ENCODE measurements around the gene DLGAP4.
A peak's percentile ranks its signal among the peaks of the same experiment; 100 is the strongest.
"Not testable (repeated sequence)": the region's sequence is repeated elsewhere in the genome, so short reads cannot be mapped to it uniquely, and the experiment has no call there.

The DLGAP4 gene

DNA sequence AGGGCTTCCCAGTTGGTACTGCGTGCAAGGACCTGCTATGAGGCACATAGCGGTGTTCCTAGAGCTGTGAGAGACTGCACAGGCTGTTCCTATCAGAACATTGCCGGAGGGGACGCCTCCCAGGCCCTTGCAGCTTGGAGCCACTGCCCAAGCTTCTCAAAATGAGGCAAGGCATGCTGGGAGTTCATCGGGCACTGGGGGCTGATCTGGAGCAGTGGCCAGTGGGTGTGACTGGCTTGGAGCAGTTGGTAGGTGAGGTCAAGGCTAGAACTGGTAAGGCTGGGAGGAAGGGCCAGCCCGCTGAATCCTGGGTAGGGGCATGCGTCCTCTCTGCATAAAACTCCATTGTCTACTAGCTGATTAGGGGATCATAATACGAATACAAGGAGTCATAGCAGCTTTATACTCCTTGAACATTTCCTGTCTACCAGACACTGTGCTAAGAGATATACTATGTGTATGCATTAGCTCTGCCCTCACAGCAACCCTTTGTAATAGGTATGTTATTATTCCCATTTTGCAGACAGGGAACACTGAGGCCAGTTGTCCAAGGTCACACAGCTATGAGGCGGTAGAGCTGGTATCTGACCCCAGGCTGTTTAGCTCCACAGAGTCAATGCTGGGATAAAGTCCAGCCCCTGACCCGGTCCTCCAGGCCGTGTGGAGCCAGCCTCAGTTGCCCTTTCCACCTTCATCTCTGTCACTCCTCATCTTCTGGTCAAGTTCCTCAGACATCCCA, 53.7 kb downstream of the DLGAP4 start:
- no peak for DNase-seq

DNA sequence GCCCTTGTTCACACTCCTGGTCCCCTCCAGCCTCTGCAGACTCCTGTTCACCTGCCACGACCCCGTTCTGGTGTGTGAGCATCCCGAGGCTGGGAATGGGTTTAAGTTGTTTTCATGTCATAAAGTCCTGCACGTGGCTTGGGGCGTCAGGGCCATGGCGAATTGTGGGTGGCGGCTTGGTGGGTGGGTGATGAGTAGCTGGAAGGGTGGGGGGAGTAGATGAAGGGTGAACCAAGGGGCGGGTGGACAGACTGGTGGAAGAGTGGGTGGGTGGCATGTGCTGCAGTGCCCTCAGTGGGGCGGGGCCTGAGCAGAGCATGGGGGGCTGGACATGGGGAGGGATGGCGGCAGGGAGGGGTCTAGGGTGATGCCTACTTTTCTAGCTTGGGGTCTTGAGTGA, 54.3 kb downstream of the DLGAP4 start:
- DNase-seq, result no peak

DNA sequence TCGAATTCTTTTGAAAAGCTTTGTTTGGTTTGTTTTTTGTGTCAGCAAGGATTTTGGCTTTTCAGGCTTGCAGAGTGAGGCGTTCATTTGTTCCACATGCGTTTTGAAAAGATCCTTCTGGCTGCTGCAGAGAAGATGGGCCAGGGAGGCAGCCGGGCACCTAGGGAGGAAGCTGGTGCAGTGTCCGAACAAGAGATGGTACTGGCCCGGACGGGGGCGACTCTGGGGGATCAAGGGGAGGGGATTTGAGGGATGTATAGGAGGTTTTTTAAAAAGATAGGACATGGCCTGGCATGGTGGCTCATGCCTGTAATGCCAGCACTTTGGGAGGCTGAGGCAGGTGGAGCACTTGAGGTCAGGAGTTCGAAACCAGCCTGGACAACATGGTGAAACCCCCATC, 55.3 kb downstream of the DLGAP4 start:
- DNase-seq, result no peak

DNA sequence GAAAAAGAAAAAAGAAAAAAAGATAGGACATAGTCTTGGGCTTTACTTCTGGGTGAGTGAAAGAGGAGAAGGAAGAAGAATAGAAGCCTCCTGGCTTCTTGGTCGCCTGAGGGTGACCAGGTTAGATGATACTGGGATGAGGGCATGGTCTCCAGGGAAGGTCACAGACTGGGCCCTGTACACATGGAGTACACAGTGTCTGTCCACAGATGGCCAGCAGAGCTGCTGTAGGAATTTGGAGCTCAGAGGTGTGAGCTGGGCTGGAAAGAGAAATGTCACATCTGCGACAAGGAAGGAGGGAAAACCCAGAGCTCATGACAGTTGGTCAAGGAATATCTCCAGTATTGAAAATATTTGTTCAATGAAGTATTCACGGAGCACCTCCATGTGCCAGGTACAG, 56.1 kb downstream of the DLGAP4 start:
- DNase-seq, result no peak

DNA sequence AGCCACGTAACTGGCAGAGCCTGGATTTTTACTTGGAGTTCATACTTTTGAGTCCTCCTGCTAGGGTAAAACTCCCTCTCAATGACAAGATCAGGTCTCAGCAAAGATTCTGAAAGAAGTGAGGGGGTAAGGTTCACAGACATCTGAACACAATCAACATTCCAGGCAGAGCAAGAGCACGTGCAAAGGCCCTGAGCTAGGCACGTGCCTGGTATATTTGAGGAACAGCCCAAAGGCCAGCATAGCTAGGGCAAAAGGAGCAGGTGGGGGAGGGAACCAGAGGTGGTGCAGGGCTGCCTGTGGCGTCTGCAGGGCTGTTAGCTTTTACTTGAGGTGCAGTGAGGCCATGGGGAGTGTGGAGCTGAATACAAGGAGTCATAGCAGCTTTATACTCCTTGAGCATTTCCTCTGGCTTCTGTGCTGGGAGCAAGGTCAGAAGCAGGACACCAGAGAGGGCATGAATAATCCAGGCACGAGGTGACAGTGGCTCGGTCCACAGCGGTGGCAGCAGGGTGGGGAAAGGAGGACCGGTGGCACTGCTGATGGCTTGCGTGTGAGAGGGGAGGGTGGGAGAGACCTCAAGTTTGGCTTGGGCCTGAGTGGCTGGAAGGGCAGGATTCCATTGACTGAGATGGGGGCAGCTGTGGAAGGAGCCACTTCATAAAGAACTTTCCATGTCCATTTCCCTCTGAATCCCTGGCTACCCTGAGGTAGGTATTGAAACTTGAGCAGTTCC, 57.0 kb downstream of the DLGAP4 start:
- DNase-seq, result no peak

DNA sequence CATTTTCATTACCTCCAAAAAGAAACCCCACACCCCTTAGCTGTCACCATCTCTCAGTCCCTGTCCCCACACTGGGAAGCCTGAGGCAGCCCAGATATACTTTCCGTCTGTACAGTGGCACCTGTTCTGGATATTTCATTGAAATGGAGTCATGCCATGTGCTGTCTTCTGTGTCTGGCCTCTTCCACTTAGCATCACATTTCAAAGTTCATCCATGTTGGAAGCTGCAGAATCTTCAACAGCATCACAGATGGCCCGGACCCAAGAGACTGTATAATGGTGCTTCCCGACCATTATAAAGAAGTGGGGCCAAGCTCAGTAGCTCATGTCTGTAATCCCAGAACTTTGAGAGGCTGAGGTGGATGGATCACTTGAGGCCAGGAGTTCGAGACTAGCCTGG, 58.4 kb downstream of the DLGAP4 start:
- no peak for DNase-seq

DNA sequence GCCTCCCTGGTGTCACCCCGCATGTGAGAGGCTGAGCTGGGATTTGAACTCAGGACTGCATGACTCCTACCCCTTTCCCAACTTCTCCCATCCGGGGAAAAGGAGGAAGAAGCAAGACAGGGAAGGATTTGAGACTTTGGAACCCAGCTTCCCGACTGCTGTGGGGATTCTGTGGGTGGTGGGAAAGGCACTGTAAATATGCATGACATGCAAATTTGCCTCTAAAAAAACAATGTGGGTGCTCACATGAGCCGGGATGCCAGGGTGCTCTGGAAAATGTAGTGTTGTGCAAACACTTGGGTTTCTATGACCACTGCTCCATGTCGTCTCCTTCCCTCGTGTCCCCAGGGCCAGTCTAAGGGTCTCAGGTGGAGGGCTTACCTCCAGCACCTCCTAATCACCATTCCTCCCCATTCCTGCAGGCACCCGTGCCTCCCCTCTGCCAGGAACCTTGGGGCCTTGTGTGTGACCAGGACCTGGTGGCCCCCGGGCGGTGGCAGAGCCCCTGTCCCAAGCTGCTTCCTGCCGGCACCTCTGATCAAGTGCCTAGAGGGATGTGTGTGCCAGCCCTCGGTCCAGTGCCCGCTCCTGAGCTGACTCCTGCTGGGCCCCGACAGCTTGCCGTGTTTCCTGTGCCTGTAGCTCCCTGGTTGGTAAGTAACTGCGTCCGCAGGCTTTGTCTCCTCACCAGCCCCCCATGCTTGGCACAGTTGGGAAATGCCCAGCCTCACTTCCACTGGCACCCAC, 60.7 kb downstream of the DLGAP4 start:
- no peak for DNase-seq

DNA sequence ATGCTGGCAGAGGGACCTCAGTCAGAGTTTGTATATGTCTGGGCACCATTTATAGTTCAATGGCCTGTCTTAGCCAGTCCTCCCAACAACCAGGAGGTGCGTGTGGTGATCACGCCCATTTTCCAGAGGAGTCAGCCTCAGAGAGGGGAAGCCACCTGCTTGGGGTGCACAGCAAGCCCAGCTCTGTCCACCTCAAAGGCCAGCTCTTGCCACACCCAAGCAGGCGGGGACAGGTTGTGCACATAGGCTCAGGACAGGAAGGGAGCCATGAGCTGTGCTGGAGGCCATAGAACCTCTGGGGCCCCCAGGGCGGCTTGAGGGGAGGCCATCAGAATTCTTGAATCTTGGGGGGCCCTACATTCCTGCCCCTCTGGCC, 61.2 kb downstream of the DLGAP4 start:
- no peak for DNase-seq

DNA sequence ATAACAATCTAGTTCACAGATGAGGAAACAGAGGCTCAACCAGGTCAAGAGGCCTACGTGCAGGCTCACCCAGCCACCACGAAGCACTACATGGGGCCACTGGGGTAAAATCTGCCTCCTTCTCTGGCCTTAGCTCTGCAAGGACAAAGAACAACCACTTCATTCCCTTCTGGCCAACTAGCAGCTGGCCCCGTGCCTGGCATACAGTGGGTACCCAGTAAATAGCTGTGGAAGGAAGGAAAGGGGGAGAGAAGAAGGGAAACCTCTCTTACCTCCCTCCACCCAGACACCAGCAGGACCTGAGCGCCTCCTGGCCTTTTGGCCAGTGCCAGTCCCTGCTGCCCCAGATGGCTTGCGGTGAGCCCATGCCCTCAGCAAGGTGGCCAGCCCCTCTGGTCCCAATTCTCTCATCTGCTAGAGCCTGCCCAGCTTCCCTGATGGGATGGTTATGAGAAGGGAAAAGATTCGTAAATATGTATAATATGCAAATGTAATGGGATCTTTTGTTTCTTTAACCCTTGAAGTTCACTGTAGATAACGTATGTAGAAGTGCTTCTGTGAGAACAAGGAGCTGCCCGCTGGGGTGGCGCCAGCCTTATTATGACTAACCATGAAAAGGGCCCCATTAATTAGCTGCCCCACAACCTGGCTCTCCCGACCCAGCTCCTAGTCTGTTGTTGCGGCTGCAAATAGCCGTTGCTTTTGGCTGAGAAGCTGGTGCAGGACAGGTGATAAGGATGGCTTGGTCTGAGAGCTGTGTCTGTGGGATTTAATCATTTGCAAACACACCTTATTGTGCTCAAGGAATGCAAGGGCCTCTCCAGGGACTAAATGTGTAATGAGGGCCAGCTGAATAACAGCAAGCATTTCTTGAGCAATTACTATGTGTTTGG, 62.0 kb downstream of the DLGAP4 start:
- DNase-seq, result no peak

DNA sequence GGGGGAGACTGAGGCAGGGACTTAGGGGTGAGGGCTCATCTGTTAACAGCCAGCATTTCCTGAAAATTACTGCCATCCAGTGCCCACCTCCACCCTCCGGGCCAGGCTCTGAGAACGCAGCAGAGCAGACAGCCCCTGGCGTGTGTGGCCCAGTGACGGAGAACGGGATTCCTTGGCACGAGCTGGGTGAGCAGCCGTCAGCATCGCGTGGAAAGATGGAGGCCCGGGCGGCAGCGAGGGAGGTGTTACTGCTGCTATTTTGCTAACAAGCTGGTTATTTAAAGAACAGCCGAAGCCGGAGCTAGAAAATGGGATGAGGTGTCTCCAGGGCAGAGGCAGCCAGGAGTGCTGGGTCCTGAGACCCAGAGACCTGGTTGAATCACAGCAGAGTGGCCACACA, 62.7 kb downstream of the DLGAP4 start:
- DNase-seq, result no peak

DNA sequence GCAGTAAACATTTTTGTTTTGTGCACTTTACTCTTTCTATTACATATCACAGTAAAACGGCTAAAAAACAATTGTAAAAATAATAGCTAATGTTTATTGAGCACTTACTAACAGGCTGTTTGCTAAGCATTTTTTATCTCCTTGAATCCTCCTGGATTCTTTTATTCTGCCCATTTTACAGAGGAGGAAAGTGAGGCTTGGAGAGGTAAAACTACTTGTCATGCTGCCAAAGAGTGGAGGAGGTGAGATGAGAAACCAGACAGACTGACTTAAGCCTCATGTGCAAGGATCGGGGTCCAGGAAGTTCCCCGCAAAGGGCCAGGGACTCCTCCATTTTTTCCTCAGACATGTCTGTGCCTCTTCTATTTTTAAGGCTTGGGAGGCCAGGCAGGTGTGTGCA, 63.6 kb downstream of the DLGAP4 start:
- DNase-seq, result no peak

DNA sequence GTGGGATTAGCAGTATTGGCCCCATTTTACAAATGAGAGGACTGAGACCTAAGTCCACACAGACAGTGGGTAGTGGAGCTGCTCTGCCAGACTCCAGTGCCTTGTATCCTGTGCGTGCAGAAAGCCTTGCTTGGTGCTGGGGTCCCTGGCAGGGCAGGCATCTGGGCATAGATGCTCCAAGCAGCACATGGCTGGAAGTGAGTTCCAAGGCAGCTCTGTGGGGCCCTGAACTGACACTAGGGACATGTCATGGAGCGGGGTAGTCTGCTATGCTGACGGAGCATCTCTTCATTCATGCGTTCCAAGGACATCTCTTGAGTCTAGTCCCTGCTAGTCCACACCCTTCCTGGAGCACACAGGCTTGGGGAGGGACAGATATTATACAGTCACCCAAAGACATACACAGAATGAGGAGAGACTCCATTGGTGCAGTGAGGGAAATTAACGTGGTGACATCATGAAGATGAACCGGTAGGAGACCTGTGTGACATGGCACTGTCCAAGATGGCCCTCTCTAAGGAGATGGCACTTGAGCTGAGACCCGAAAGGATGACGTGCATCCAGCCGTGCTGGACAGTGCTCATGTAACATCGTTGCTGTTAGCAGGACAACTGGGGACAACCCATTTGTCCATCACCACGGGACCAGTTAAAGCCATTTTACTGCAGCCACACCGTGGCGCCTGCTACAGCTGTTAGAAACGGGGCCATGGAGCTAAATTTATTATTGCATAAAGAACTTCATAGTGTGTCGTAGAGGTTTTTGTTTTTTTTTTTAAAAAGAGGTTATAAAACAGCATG, 65.1 kb downstream of the DLGAP4 start:
- DNase-seq, result no peak

DNA sequence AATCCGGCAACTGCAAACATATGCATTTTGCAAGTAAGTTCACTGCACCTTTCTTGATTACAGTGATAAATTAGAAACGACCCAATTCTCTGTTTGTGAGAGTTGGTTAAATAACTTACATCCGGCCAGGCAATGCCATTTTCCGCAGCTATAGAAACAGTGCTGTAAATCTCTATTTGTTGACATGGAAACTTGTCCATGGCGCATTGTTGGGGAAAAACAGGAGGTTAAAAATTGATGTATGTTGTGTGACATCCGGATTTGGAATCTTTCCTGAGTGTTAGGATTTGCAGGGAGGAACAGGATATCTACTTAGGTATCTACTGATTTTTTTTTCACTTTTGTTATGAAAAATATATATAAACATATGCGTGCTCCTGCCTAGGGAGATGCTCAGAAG, 66.5 kb downstream of the DLGAP4 start:
- no peak for DNase-seq

DNA sequence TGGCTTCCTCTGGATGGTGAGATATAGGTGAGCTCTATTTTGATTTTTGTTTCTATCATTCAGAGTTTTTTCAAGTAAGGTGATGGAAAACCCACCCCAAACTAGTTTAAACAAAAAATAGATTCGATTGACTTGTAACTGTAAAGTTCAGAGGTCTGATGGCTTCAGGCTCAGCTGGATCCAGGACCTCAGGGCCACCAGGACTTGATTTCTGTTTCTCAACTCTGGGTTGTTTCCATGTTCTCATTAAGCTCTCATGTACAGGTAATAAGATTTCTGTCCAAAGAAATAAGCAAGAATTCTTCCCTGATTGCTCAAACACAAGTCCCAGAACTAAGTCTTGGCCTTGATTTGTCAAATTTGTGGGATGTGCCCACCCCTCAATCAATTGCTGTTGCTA, 67.0 kb downstream of the DLGAP4 start:
- DNase-seq, result no peak

DNA sequence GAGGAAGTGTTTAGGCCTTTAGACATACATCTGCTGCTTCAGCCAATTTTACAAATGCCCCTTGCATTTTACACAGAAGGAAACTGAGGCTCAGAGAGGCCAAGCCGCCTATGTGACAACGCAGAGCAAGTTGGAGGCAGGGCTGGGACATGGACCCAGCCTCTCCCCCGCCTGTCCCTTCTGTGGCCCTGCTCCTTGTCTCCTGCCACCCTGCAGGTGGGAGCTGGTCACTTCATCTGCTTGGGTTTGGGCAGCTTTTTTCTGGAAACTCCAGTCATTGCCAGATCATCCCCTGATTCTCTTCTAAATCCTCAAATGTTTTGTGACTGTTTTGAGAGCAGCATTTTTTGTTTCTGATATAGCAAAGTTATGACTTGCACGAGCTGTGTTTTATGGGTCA, 68.9 kb downstream of the DLGAP4 start:
- DNase-seq, result no peak

DNA sequence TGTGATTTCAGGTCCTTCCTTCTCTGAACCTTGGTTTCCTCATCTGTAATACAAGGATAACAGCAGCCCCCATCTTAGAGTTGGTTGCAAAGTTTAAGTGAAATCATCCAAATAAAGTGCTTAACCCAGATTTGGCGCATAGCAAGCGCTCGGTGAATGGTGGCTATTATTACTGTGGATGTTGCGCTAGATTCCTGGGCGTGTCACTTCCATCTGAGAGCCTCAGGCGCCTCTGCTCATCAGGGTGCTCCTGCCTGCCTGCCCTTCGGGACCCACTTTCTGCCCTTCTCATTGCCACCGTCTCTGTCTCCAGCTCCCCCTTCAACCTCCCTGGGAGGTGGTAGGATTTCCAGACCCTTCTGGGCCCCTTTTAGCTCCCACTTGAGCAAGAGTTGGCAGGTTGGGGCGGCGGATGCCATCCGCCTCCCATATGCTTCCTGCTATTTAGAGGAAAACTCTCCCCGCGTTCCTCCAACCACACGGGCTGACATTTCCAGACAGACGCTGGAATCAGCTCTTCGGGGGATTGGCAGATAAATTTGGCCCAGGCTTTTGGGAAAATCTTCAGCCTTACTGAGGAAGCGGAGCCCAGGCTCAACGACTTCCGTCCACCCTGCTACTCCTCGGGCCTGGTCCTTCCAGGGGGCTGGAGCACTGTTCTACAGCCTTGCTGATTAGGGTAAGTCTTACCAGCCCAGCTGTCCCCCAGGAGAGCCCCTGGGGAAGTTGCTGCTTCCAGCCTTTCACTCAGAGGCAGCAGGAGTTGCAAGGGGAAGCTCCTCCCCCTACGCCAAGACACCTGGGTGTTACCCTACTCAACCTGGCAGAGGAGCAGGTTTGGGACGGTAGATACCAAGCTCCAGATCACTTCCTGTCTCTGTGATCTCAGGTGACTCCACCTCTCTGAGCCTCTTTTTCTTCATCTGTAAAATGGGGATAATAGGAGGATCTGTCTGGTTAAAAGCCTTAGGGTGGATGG, 71.5 kb downstream of the DLGAP4 start:
- peak; percentile 37 for DNase-seq

DNA sequence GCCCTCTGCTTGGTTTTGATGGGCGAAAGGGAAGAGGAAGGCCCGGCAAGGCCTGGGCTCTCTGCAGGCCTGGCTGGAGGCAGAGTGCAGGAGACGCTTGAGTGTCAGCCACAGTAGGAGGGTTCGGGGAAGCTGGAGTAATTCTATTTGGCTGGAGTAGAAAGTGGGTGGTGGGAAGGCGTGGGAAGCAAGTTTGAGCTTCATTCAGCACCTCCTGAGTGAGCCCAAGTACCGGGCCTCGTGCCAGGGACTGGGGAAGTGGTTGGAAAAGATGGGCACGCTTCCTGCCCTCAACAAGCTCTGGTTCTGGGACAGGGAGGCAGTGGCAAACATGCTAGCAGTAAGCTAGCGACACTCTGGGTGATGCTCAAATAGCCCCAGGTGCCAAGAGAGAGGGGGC, 72.5 kb downstream of the DLGAP4 start:
- DNase-seq, result no peak

DNA sequence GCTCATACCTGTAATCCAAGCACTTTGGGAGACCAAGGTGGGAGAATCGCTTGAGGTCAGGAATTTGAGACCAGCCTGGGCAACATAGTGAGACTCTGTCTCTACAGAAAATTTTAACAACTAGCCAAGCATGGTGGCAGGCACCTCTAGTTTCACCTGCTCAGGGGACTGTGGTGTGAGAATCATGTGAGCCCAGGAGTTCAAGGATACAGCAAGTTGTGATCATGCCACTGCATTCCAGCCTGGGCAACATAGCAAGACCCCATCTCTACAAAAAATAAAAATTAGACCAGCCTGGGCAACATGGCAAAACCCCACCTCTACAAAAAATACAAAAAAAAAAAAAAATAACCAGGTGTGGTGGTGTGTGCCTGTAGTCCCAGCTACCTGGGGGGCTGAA, 73.8 kb downstream of the DLGAP4 start:
- not testable (repeated sequence) for DNase-seq

DNA sequence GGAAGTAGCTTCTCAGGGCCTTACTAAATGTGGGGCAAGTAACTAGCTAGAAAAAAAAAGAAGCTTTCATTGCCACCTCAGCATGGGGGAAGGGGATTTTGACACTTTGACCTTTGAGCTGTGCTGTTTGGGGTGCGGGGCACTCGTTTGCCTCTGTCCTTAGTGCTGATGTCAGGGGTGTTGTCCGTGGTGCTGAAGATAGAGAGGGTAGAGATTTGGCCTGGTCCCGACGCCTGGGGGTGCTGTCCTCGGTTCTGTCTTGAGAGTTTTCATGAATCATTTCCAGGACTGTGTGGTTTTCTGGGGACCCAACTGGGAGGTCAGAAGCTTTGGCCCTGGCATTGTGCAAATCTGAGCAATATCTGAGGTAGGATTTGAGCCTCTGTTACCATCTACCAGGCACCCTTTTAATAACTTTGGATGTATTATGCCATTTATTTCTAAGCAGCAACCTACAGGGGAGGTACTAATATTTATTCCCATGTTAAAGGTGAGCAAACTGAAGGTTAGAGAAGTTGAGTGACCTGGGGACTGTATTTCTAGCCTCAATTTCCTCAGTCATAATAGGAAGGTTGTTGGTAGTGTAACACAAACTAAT, 78.0 kb downstream of the DLGAP4 start:
- peak; percentile 77 for DNase-seq

DNA sequence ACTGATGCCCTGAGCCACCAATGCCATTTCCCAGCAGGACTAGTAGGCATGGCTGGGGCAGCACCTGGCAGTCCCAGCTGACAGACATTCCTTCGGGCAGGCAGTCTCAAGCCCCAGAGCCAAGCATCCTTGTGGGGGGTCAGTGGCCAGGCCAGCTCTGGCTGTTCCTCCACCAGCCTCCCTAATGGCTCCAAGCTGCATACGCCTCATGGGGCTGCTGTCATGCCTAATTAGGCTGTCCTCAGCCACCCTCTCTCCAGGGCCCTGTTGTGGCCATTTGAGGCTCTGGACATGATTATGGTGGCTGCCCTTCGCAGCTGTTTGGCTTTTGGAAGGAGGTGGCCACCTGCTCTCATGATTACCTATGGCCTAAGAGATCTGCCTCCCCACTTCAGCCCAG, 79.4 kb downstream of the DLGAP4 start:
- no peak for DNase-seq
